ENCODE results near the gene NEO1.

NEO1 gene

GRCh38 chr15:73051807-73052652 is at the start of gene NEO1:
TSS of gene NEO1 (plus strand) at chr15:73052463. CDS start at chr15:73052676, 213 bp downstream.
- peak; percentile 76 to 77 for DNase-seq

GRCh38 chr15:73004462-73004861 is 47.8 kb upstream of the NEO1 start:
- no peak for DNase-seq

GRCh38 chr15:73005032-73005431 is 47.2 kb upstream of the NEO1 start:
- no peak for DNase-seq

- DNase-seq = no peak
Observed at GRCh38 chr15:73005446-73005845, 46.8 kb upstream of the NEO1 start.

- no peak for DNase-seq
Observed at GRCh38 chr15:73006523-73006922, 45.7 kb upstream of the NEO1 start.

GRCh38 chr15:73009066-73010056 is 42.9 kb upstream of the NEO1 start:
- DNase-seq = no peak

- no peak for DNase-seq
Observed at GRCh38 chr15:73010154-73011152, 41.8 kb upstream of the NEO1 start.

- no peak for DNase-seq
Observed at GRCh38 chr15:73014904-73015303, 37.4 kb upstream of the NEO1 start.

GRCh38 chr15:73015493-73015892 is 36.8 kb upstream of the NEO1 start:
- DNase-seq = no peak

- no peak for DNase-seq
Observed at GRCh38 chr15:73017987-73018386, 34.3 kb upstream of the NEO1 start.

- no peak for DNase-seq
Observed at GRCh38 chr15:73019154-73019553, 33.1 kb upstream of the NEO1 start.

- no peak for DNase-seq
Observed at GRCh38 chr15:73019601-73020146, 32.6 kb upstream of the NEO1 start.

GRCh38 chr15:73021139-73021621 is 31.1 kb upstream of the NEO1 start:
- no peak for DNase-seq

GRCh38 chr15:73022161-73022560 is 30.1 kb upstream of the NEO1 start:
- no peak for DNase-seq

GRCh38 chr15:73023071-73023470 is 29.2 kb upstream of the NEO1 start:
- no peak for DNase-seq

- DNase-seq = no peak
Observed at GRCh38 chr15:73024168-73024567, 28.1 kb upstream of the NEO1 start.

- no peak for DNase-seq
Observed at GRCh38 chr15:73026511-73027054, 25.7 kb upstream of the NEO1 start.

GRCh38 chr15:73028031-73028430 is 24.2 kb upstream of the NEO1 start:
- DNase-seq = no peak

GRCh38 chr15:73028831-73029451 is 23.3 kb upstream of the NEO1 start:
- no peak for DNase-seq

- DNase-seq = no peak
Observed at GRCh38 chr15:73030122-73030679, 22.1 kb upstream of the NEO1 start.

- DNase-seq = no peak
Observed at GRCh38 chr15:73031648-73032047, 20.6 kb upstream of the NEO1 start.

Measured in stimulated activated CD4-positive, alpha-beta T cell treated with anti-CD3 and anti-CD28 coated beads, Interleukin-4, amount 100 ng/mL, for 4 hours (primary cell).